GM18861 (cell line): ENCODE data around the gene AHRR.
A peak's percentile ranks its signal among the peaks of the same experiment; 100 is the strongest.

Source experiments
- ATAC-seq: cut with Tn5 transposase; IDR thresholded peaks from one replicate; pipeline ENCODE4 v1.9.1; 2021; ENCODE audit not compliant: unreplicated experiment

AHRR gene

DNA sequence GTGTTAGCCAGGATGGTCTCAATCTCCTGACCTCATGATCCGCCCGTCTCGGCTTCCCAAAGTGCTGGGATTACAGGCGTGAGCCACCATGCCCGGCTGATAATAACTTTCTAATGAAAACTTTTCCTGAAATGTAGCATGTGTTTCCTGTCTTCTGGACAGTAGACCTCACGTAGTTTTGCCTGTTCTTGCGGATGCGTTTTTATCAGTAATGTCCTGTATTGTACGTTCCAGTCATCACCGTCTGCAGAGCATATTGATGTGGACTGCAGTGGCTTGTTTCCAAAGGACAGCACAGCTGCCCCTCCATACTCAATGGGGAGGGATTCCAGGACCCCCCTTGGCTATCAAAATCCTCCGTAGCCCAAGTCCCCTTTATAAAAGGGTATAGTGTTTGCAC lies 134.3 kb downstream of the AHRR start:
- no peak for ATAC-seq

DNA sequence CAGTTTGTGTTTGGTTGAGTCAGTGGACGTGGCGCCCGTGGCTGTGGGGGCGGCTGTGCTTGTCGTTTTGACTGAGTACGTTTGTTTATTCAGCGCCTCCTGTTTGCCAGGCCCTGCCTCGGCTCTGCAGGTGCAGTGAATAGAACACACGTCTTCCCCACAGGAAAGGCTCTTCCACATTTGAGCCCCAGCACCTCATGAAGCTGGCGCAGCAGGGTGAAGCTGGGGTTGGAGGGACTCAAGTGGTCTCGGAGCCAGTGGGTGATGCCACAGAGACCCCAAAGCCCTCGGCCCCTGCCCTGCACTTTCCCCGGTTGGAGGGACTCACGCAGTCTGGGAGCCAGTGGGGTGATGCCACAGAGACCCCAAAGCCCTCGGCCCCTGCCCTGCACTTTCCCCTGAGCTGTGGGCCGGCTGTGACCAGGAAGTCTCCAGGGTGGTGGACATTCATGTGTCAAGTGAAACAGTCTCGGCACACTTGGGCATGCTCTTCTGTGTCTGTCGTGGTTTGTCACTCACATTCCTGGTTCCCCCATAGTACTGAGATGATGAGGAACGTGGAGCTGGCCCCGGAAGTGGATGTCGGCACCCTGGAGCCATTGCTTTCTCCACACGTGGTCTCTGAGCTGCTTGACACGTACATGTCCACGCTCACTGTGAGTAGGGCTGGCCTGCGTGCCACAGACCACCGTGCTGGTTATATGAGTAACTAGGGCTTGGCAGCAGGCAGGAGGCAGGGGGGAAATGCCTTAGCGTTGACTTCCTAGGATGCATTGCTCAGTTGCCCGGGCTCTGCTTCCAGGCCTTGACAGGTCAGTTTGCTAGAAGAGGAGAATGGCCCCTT lies 135.1 kb downstream of the AHRR start:
- ATAC-seq, result no peak

DNA sequence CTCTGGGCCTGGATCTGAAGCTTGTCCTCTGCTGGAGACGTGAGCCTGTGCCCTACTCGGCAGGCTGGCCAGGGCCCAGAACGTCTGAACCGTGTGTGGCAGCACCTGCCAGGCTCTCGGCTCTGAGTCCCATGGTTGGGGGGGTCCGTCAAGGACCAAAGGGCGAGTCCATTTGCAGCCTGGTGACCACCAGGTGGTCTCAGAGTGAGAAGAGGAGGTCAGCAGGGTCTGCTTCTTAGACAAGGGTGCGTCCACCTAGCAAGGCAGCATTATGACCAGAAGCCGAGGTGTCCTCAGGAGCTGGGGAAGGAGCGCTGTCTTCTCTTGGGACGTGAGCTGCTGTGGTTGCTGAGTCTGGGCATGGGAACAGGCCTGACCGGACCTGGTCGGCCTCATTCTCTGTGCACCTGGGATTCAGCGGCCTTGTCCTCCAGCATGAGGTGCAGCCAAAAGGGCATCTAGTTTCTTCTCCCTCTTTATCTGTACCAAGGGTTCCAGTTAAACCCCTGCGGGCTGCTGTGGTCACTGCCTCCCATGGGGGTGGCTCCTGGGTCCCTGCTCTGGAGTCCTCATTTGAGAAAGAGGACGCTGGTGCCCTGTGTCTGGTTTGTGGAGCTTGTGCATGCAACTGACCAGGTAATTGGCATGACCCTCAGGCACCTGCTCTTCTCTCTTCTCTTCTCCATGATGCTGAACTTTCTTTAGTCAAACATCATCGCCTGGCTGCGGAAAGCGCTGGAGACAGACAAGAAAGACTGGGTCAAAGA lies 135.9 kb downstream of the AHRR start:
- ATAC-seq, result no peak

DNA sequence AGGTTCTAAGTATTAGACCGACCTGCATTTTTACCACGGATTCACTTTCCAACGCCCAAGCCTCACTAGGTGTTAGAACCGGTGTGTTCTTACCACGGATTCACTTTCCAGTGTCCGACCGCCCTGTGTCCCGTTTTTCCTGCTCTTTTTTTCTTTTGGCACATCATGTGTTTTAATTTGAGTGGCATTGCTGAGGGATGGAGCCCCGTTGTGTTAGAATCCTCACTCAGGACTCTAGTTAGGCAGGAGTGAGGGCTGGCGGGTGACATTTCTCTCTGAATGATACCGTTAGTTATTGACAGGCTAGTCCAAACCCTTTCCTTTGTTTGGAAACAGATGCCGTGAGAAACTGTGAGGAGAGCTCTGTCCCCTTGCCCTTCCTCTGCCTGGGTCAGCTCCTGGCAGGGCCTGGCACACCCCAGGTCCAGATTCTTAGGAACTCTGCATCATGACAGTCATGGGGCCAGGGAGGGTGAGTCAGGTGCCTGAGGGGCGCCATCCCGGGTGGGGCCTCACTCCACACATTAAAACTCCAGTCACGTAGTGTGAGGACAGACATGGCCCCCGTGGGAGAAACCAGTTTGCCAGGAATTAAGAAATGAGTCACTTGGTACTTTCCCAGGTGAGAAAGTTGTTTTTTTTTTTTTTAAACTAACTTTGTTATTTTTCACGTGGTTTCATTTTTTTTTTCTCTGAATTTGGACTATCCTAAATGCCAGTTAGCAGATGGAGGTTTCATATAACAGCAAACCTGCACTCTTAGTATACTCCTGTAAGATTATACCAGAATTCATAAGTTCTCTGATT lies 137.2 kb downstream of the AHRR start:
- peak; percentile 66 for ATAC-seq

DNA sequence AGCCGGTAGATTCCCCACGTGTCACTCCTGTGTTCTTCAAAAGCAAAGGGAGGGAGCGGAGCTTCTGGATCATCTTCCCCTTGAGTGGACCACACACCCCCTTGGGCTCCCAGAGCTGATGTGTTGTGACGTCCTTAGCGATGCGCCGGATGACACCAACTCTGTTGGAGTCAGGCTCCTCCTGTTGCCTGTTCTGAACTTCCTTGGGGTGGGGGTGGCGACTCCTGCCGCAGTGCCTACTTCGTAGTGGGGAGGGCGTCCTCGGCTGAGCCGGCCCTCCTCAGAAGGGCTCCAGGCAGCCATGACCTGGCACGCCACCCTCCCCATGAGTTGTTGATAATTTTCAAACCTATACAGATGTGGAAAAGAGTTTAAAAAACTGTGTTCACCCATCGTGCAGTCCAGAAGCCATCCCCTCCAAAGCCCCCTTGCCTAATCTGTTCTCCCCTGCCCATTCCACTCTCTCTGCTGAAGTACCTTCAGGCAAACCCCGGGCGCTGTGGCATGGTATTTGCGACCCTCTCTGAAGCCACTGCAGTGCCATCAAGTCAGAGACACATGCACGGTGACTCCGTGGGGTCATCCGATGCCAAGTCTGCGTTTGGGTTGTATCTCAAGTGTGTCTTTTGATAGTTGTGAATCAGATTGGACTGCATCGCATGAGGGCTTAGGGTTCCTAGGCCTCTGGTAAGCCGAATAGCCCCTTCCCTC lies 138.2 kb downstream of the AHRR start:
- ATAC-seq, result no peak

DNA sequence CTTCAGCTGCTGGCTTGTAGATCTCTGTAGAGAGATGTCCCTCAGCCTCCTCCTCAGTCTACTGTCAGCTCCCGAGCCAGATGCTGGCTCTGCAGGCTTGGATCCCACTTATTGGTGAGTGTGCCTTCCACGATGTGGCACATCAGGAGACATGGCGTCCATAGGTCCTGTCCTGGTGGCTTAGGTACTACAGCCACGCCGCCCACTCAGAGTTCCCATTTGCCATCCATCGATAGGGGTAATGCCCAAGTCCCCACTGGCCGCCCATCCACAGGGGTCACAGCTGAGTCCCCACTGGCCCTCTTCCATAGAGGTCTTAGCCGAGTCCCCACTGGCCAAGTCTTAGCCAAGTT lies 138.7 kb downstream of the AHRR start:
- ATAC-seq, result no peak

DNA sequence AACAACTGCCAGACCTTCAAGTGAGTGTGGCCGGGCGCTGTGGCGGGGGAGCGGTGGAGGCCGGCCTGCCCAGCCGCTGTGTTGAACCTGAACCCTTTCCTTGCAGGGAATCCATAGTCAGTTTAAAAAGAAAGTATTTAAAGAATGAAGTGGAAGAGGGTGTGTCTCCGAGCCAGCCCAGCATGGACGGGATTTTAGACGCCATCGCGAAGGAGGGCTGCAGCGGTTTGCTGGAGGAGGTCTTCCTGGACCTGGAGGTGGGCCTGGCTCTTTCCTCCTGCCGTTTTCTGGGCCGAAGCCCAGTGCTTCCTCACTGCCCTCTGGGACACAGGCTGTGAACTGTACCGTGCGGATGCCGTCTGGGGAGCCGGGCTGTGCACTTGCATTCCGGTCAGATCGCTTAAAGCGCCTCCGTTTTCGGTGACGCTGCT lies 140.6 kb downstream of the AHRR start:
- no peak for ATAC-seq

DNA sequence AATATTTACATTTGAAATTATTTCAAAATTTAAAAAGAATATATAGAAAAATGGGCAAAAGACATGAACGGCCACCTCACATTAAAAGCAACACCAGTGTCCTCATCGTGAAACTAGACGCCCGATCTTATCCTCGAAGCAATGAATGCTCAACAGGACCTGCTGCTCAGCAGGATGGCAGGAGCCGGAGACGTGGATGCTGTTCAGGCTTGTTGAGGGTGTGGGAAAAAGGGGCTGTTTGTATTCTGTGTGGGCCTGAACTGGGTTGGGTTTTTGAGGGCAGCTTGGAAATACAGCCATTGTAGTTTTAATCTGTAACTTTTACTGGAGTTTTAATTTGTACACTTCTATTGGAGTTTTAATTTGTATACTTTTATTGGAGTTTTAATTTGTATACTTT lies 141.8 kb downstream of the AHRR start:
- ATAC-seq, result no peak

DNA sequence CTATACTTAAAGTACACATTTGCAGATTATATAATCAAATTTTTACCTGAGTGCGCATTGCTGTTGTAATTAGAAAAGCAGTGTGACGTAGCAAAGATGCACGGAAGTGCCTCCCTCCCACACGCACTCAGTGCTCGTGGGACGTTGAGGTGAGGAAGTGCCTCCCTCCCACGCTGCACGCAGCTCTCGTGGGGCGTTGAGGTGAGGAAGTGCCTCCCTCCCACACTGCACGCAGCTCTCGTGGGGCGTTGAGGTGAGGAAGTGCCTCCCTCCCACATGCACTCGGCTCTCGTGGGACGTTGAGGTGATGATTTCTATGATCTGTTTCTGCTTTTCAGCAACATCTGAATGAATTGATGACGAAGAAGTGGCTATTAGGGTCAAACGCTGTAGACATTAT lies 142.4 kb downstream of the AHRR start:
- no peak for ATAC-seq

DNA sequence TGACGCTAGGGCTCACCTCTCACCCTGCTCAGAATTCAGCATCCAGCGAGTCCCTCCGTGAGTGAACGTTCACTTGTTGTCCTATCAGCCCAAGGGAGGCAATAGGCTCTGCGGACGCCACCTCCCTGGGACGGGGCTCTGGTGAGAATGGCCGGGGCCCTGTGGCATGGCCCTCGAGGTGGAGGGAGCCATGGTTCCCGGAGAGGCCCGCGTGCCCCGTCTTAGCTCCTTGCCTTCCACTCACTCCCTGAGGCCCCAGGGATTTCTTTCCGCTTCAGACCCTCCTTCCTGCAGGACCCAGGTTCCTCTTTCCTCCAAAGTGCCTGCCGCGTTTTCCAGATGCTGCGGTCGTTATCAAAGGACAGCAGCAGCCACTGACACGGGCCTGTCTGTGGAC lies 142.9 kb downstream of the AHRR start:
- no peak for ATAC-seq

DNA sequence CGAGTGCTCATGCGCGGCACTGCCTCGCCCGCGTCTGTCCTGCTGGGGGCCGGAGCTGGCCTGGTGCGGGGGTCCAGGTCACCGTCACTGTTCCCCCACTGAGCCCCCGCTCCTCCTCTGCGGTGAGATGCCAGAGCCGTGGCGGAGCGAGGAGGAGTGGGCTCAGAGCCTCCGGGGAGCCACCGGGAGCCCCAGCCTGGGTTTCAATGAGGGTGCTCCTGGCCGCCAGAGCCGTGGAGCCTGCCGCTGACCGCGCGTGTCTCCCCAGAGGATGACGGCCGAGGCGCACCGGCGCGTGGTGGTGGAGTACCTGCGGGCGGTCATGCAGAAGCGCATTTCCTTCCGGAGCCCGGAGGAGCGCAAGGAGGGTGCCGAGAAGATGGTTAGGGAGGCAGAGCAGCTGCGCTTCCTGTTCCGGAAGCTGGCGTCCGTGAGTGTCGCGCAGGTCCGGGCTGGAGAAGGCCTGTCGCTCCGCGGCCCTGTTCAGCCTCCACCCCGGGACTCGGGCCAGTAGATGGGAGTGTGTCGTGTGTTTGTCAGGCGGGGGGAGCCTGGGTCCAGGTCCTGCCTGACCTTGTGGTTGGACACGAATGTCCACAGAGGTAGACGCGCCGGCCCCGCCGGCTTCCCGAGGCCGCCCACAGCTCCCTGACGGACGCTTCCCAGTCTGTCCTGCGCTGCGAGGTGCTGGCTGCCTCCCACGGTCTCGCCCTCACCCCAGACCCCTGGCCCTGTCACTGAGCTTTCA lies 143.5 kb downstream of the AHRR start:
- ATAC-seq, result no peak

DNA sequence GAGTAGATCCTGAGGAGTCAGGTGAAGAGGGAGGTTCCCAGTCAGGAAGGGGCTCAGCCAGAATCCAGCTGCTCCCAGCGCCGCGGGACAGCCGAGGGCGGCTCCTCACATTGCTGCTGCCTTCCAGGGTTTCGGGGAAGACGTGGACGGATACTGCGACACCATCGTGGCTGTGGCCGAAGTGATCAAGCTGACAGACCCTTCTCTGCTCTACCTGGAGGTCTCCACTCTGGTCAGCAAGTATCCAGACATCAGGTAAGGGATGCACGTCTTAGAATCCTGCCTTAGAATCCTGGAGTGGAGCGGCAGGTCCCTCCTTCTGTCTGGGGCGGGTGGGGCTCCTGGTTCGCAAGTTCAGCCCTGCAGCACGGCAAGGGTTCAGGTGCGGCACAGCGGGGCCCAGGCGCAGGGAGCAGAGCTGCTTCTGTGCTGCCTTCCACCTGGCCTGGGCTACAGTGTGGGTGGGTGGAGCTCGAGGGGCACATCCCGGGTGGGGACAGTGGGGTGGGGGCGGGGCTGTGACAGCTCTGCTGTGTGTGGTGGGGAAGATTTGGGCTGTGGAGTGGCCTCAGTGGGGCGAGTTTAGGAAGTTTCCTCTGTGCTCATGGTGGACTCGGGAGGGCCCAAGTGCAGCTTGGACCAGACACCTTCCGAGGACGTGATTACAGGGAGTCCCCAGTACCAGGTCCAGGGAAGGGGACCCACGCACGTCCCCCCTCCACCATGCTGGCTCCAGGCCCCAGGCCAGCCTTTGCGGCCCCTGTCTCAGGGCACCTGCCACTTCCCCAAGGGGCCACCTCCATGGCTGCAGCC lies 144.3 kb downstream of the AHRR start:
- no peak for ATAC-seq

DNA sequence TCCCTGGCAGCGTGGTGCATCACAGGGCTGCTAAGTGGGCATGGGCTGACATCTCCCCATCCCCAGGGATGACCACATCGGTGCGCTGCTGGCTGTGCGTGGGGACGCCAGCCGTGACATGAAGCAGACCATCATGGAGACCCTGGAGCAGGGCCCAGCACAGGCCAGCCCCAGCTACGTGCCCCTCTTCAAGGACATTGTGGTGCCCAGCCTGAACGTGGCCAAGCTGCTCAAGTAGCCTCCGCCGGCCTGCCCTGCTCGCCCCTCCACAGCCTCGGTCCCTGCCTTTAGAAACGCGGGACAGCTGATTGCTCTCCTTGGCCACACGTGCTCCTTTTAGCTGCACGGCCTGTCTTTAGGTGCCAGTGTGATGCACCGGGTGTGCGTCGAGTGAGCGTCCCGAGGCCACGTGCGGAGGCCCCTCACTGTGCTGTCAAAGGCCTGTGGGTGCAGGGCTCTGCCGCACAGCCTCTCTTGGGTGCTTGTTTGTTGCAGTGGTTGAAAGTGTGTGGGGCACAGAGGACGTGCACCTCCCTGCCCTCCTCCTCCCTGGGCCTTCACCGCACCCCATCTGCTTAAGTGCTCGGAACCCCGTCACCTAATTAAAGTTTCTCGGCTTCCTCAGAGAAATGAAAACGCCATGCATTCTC lies 145.3 kb downstream of the AHRR start:
- no peak for ATAC-seq

DNA sequence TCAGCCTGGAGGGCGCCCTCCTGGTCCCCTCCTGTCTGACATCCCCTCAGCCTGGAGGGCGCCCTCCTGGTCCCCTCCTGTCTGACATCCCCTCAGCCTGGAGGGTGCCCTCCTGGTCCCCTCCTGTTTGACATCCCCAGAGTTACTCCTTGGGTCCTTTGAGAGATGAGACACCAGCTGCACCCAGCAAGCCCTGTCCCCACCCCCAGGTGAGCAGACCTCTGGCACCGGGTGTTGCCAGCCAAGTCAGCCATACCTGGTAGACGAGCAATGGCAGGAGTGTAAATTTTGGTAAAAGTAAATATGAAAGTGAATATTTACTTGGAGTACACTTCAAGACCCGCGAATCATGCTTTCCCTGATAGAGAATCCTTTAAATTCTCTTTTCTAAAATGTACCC lies 146.9 kb downstream of the AHRR start:
- no peak for ATAC-seq

DNA sequence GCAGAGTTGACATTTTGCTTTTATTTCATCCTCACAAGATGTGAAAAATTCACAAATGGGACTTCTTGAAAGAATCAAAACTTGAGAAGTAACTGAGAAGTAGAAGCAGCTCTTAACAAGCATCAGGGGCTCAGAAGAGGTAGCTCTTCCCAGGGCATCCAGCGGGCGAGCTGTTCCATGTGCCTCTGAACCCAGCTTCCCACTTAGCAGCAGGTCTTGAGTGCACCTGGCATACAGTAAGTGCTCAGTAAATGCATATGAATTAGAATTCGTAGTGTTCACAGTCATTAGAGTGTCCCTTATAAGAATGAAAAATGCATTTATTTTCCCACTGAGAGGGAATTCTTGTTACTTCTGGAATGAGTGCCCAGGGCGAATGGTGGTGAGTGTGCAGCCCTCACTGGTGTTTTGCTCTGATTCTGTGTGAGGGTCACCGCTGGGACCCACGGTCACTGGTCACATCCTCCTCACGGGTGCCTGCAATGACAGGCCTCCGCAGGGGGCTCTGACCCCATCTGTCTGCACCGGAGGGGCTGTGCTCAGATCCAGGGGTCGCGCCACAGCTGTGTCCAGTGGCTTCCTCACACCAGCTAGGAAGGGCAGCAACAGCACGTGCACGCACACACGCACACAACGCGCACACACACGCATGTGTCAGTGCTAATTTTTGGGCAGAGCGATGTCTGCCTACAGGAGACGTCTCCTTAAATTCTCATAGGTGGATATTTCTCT lies 148.4 kb downstream of the AHRR start:
- ATAC-seq, result no peak

DNA sequence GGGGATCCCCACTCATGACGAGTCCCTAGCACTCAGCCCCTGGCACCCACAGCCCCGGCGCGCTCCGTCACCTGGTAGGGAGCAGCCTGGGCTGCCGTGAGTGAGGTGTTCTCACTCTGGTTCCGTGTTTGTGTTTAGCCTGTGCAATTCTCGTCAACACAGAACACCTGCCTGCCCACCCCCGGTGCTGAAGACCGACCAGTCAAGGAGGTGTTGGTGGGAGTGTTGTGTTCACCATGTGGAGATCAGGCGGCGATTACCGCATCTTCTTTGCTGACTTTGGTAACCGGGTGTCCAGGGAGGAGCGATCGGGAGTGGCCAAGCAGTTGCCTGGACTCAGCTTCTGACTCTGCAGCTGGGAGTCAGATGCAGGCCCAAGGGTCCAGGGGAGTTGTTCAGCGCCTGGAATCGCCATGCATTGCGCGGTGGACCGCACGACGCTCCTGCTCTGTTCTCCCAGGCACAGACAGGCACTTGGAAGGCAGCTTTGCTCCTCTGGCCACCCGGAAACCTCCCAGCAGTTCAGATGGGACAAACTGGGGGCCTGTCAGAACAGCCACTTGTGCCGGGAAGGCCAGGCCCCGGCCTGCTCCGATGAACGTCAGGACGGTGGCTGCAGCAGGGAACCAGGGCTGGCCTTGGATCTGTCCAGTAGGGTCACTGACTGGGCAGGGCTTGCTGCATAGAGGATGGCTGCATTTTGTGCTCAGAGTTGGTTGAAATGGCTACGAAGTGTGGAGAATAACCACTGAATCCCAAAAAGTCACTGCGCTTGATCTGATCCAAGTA lies 149.6 kb downstream of the AHRR start:
- no peak for ATAC-seq

DNA sequence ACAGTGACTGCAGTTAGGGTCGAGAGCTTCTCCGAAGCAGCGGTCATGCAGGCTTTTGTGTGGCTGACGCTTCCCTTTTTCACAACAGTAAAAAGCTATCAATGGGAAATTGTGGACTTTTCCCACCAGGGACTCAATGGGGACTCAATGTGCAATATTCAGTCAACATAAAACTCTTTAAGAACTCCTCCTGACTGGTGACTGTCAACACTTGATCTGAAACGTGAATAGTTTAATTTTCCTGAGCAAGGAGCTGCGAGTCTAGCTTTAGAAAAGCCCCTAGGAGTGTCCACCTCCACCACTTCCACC lies 150.2 kb downstream of the AHRR start:
- ATAC-seq, result no peak
